Ascending aorta (tissue), 2 donors: ENCODE data around the gene MYOM1. TPM values are rescaled to one million over a fixed set of nuclear protein-coding genes. Genes with fewer than 3 reads are reported as not detected.

Experiments
- DNase-seq, 2 donors: peaks; one replicate each; pipeline ENCODE4 v3.0.0-alpha.2; 2019; ENCODE audit warnings: low spot score in 2 of 2
- H3K27ac ChIP-seq, 2 donors: fragments of 200-600 bp; sonication (generic); one replicate each; pipeline ENCODE4 v1.5.1; 2016 to 2017; ENCODE audit warnings: mild to moderate bottlenecking in 1 of 2
- H3K27me3 ChIP-seq: fragments of 200-600 bp; sonication (generic); one replicate; pipeline ENCODE4 v1.5.1; 2017
- H3K36me3 ChIP-seq, 2 donors: fragments of 200-600 bp; sonication (generic); one replicate each; pipeline ENCODE4 v1.5.1; 2016
- H3K4me1 ChIP-seq, 2 donors: fragments of 200-600 bp; sonication (generic); one replicate each; pipeline ENCODE4 v1.5.1; 2016 to 2017; ENCODE audit warnings: mild to moderate bottlenecking in 1 of 2
- H3K4me3 ChIP-seq, 2 donors: fragments of 200-600 bp; sonication (generic); one replicate each; pipeline ENCODE4 v1.5.1; 2016 to 2017; ENCODE audit warnings: mild to moderate bottlenecking in 1 of 2
- H3K9me3 ChIP-seq, 2 donors: fragments of 200-600 bp; sonication (generic); one replicate each; pipeline ENCODE4 v1.5.1; 2016
- CTCF ChIP-seq, 3 experiments: fragments of 200-600 bp in 2 of 3; fragments of 450-650 bp in 1 of 3; sonication (generic) in 2 of 3; IDR thresholded peaks; one replicate each; pipeline ENCODE4 v1.5.1; 2016 to 2019; ENCODE audit warnings: antibody characterized with exemption in 3 of 3, mild to moderate bottlenecking in 1 of 3, moderate library complexity in 1 of 3
- intact Hi-C: fragments of 100-400 bp; cut with DNase I; formaldehyde crosslinking; loops from one replicate; pipeline ENCODE4 v1.15.1; 2023
- total RNA-seq: library from RNA; depleted of rRNA; stranded (reverse); fragments of >200 nt; gene quantifications from one replicate; pipeline ENCODE4 v1.1.0, GENCODE V29; 2016

Gene MYOM1
- total RNA-seq, 1 donor from 2014 or later, result 7.8 TPM

GRCh38 chr18:3041843-3042242 is 177.9 kb downstream of the MYOM1 start:
- no peaks in the 10 kb centered on the region for H3K27me3 ChIP-seq
- no peaks in the 10 kb centered on the region for H3K36me3 ChIP-seq
- no peak for TF ChIP-seq CTCF (IDR thresholded peaks at IDR 0.05)
- no peaks in the 10 kb centered on the region for H3K9me3 ChIP-seq
- peaks cover 3 to 7% of the 10 kb centered on the region in 2 donors for H3K4me1 ChIP-seq
- DNase-seq, result no peak
- intact Hi-C loops, result no loop called here
- H3K27ac ChIP-seq, result no peak overlapping the region
- H3K4me3 ChIP-seq, result no peak overlapping the region

GRCh38 chr18:3040881-3041280 is 178.9 kb downstream of the MYOM1 start:
- DNase-seq, result no peak
- intact Hi-C loops, result no loop called here
- no peak overlapping the region for H3K27ac ChIP-seq

GRCh38 chr18:3040173-3040572 is 179.6 kb downstream of the MYOM1 start:
- H3K27me3 ChIP-seq, result no peaks in the 10 kb centered on the region
- no peak overlapping the region for H3K4me3 ChIP-seq

More at GRCh38 chr18:3040881-3041280, 178.9 kb downstream of the MYOM1 start:
- H3K4me1 ChIP-seq, result peaks cover 3 to 7% of the 10 kb centered on the region in 2 donors
- TF ChIP-seq CTCF (IDR thresholded peaks at IDR 0.05), result no peak
- no peak overlapping the region for H3K4me3 ChIP-seq
- no peaks in the 10 kb centered on the region for H3K27me3 ChIP-seq
- no peaks in the 10 kb centered on the region for H3K9me3 ChIP-seq
- H3K36me3 ChIP-seq, result no peaks in the 10 kb centered on the region

GRCh38 chr18:3037423-3037915 is 182.3 kb downstream of the MYOM1 start:
- DNase-seq, result peak in 1 of 2 donors; percentile 75
- peak overlapping the region; percentile 49 to 57 for H3K27ac ChIP-seq
- TF ChIP-seq CTCF (IDR thresholded peaks at IDR 0.05), result no peak
- H3K4me3 ChIP-seq, result no peak overlapping the region
- H3K4me1 ChIP-seq, result peaks cover 3 to 7% of the 10 kb centered on the region in 2 donors
- no peaks in the 10 kb centered on the region for H3K36me3 ChIP-seq
- intact Hi-C loops, result loop anchor here (2.0 kb wide), 1 partner anchor 25 kb away; the partner anchor contains the start of gene LPIN2
- no peaks in the 10 kb centered on the region for H3K27me3 ChIP-seq
- H3K9me3 ChIP-seq, result no peaks in the 10 kb centered on the region

More at GRCh38 chr18:3040173-3040572, 179.6 kb downstream of the MYOM1 start:
- H3K9me3 ChIP-seq, result no peaks in the 10 kb centered on the region
- peaks cover 3 to 7% of the 10 kb centered on the region in 2 donors for H3K4me1 ChIP-seq
- intact Hi-C loops, result no loop called here
- H3K27ac ChIP-seq, result no peak overlapping the region
- no peaks in the 10 kb centered on the region for H3K36me3 ChIP-seq
- TF ChIP-seq CTCF (IDR thresholded peaks at IDR 0.05), result no peak
- no peak for DNase-seq

- Histone ChIP-seq H3K4me1 (peaks cover 3 to 7% of the 10 kb centered on the region in 2 donors), H3K9me3 (no peaks in the 10 kb centered on the region)
- no peak for DNase-seq
These were observed 183.7 kb downstream of the MYOM1 start for GRCh38 chr18:3036108-3036507.

More at GRCh38 chr18:3036108-3036507, 183.7 kb downstream of the MYOM1 start:
- no peak overlapping the region for H3K4me3 ChIP-seq
- no peak overlapping the region for H3K27ac ChIP-seq
- TF ChIP-seq CTCF (IDR thresholded peaks at IDR 0.05), result no peak
- no peaks in the 10 kb centered on the region for H3K27me3 ChIP-seq
- H3K36me3 ChIP-seq, result no peaks in the 10 kb centered on the region
- intact Hi-C loops, result loop anchor here (2.0 kb wide), 1 partner anchor 23 kb away; the partner anchor contains the start of gene LPIN2
